Natural killer cell (primary cell): Measurements from ENCODE around the gene NEDD4. TPM values are rescaled to one million over a fixed set of nuclear protein-coding genes. Genes with fewer than 3 reads are reported as not detected.

Experiments
- ATAC-seq, 3 donors: fragments of 150-1000 bp in 2 of 3; fragments of 200-7000 bp in 1 of 3; cut with Tn5 transposase; 1 replicate in 1 of 3; 2 replicates in 2 of 3; pipeline ENCODE4 v1.10.0; 2021; ENCODE audit warnings: mild to moderate bottlenecking in 2 of 3, moderate library complexity in 2 of 3
- DNase-seq, 2 donors: peaks; one replicate each; pipeline versions ENCODE4 v3.0.0 to v3.0.0-alpha.2; 2013 to 2021; ENCODE audit warnings: mixed read lengths in 1 of 2
- H3K27ac ChIP-seq: one replicate; pipeline ENCODE4 v1.5.1; 2013; ENCODE audit warnings: mild to moderate bottlenecking, low read length
- H3K27me3 ChIP-seq: one replicate; pipeline ENCODE4 v1.6.1; 2013; ENCODE audit warnings: low read length; ENCODE audit not compliant: control insufficient read depth, insufficient read depth
- H3K36me3 ChIP-seq: one replicate; pipeline ENCODE4 v1.6.1; 2013; ENCODE audit warnings: low read length; ENCODE audit not compliant: control insufficient read depth, insufficient read depth
- H3K4me1 ChIP-seq: one replicate; pipeline ENCODE4 v1.6.1; 2013; ENCODE audit warnings: low read length; ENCODE audit not compliant: control insufficient read depth, insufficient read depth
- H3K4me3 ChIP-seq: one replicate; pipeline ENCODE4 v1.5.1; 2013; ENCODE audit warnings: low read length
- H3K9me3 ChIP-seq: one replicate; pipeline ENCODE4 v1.6.1; 2013; ENCODE audit warnings: low read length; ENCODE audit not compliant: control insufficient read depth, insufficient read depth
- H3K27ac Mint-ChIP-seq, 2 donors: one replicate each; pipeline ENCODE4 v1.8.0; 2022; ENCODE audit warnings: mild to moderate bottlenecking in 2 of 2, mixed read lengths in 2 of 2, moderate library complexity in 1 of 2
- H3K27me3 Mint-ChIP-seq, 2 donors: one replicate each; pipeline ENCODE4 v1.8.0; 2022; ENCODE audit warnings: low read depth in 2 of 2, mixed read lengths in 2 of 2
- H3K36me3 Mint-ChIP-seq: one replicate; pipeline ENCODE4 v1.8.0; 2022; ENCODE audit warnings: mixed read lengths
- H3K4me1 Mint-ChIP-seq, 2 donors: one replicate each; pipeline ENCODE4 v1.8.0; 2022; ENCODE audit warnings: mixed read lengths in 2 of 2
- H3K4me3 Mint-ChIP-seq: one replicate; pipeline ENCODE4 v1.8.0; 2022; ENCODE audit warnings: mild to moderate bottlenecking, moderate library complexity, mixed read lengths
- H3K9me3 Mint-ChIP-seq, 2 donors: one replicate each; pipeline ENCODE4 v1.8.0; 2022; ENCODE audit warnings: mixed read lengths in 2 of 2
- WGBS: methylation state at CpG from one replicate; pipeline ENCODE4 v1.1.7; 2013; ENCODE audit warnings: missing lambda C conversion rate; ENCODE audit not compliant: insufficient coverage; 5-methylcytosine and 5-hydroxymethylcytosine counted together
- intact Hi-C: fragments of 100-400 bp; cut with micrococcal nuclease; formaldehyde crosslinking; loops from one replicate; pipeline ENCODE4 v1.14.2; 2022
- total RNA-seq, 4 donors: library from RNA; stranded (reverse); fragments of 120-200 nt in 1 of 4; gene quantifications; one replicate each; pipeline versions ENCODE4 v1.2.3 to v1.2.4, GENCODE V29; 2013 to 2022
- TF ChIP-seq, protein P1 (sequence below): fragments of 200-600 bp; IDR thresholded peaks from one replicate; pipeline ENCODE4 v1.8.0; 2022; ENCODE audit warnings: antibody characterized with exemption

The NEDD4 gene
- 1 to 10 TPM; 6.9 to 9.1 (median 7.8) TPM for total RNA-seq
- 6.3 TPM for total RNA-seq (2013)

DNA sequence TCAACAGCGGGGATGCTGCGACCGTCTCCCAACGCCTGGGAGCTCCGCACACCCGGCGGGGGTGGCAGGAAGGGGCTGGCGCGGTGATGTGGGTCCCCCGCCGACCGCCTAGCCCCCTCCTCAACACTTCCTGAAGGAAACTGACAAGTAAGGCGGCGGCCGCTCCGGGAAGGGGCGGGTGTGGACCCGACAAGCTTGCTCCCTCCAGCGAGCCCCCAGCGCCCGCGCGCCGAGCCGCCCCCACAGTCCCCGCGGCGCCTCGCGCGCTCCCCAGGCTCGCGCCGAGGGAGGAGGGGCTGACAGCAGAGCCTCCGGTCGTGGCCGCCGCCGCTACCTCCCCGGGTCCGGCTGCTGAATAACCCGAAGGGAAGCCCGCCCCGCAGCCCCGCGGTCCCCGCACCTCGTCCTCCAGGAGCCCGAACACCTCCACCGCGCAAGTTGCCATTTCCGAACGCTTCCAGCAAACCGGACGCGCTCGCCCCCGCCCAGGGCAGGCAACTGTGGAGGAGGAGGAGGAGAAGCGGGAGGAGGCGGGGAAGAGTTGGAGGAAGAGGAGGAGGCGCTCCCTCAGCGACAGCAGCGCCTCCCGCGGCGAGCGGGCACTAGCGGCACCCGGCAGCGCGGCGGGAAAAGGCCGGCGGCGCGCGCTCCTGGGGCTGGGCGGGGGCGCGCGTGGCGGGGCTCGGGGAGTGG is at the start of gene NEDD4:
NEDD4 (minus strand) TSS at position 502 of the 693 bp plus-strand sequence; CDS start at position 445, 57 bp downstream.
- no peaks in the 10 kb centered on the region for H3K36me3 Mint-ChIP-seq

DNA sequence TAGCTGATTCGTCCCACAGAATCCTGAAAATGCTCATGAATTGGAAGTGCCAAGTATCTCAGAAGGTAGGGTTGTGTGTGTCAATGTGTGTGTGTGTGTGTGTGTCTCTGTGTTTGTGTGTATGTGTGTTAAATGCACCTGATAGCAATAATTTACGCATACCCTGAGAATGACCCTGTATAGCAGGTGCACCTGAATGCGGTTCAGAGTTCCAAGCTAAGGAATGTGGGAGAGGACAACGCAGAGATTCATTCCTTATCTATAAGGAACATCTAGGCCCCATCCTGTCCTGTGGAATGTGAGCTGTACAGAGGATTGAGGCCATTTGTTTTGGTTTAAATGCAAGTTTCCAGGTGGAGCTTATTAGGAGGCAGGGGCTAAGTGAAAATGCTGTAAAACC is 49.1 kb upstream of the NEDD4 start:
- TF ChIP-seq, protein P1, sequence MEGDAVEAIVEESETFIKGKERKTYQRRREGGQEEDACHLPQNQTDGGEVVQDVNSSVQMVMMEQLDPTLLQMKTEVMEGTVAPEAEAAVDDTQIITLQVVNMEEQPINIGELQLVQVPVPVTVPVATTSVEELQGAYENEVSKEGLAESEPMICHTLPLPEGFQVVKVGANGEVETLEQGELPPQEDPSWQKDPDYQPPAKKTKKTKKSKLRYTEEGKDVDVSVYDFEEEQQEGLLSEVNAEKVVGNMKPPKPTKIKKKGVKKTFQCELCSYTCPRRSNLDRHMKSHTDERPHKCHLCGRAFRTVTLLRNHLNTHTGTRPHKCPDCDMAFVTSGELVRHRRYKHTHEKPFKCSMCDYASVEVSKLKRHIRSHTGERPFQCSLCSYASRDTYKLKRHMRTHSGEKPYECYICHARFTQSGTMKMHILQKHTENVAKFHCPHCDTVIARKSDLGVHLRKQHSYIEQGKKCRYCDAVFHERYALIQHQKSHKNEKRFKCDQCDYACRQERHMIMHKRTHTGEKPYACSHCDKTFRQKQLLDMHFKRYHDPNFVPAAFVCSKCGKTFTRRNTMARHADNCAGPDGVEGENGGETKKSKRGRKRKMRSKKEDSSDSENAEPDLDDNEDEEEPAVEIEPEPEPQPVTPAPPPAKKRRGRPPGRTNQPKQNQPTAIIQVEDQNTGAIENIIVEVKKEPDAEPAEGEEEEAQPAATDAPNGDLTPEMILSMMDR = no peak
- Mint-ChIP-seq H3K27me3 (peaks cover 0 to 11% of the 10 kb centered on the region in 2 donors), H3K4me3 (no peak overlapping the region), H3K4me1 (peaks cover 23 to 28% of the 10 kb centered on the region in 2 donors), H3K36me3 (no peaks in the 10 kb centered on the region), H3K9me3 (no peaks in the 10 kb centered on the region), H3K27ac (peak overlapping the region in 1 of 2 donors; percentile 82)
- DNase-seq = no peak
- intact Hi-C loops = no loop called here
- Histone ChIP-seq H3K27ac (no peak overlapping the region), H3K4me1 (peaks cover 6% of the 10 kb centered on the region), H3K4me3 (no peak overlapping the region), H3K36me3 (no peaks in the 10 kb centered on the region), H3K27me3 (no peaks in the 10 kb centered on the region), H3K9me3 (no peaks in the 10 kb centered on the region)
- 97% methylated on average over 4 of the region's 4 CpGs for WGBS
- no peak for ATAC-seq

More for the DNA sequence above, at the start of gene NEDD4:
- H3K4me1 Mint-ChIP-seq = peaks cover 10 to 15% of the 10 kb centered on the region in 2 donors
- peaks cover 0 to under 1% of the 10 kb centered on the region in 2 donors for H3K27me3 Mint-ChIP-seq
- no peaks in the 10 kb centered on the region for H3K27me3 ChIP-seq
- peak within 1 kb of the TSS; percentile 91 for H3K4me3 ChIP-seq
- TF ChIP-seq, protein P1 = peak; percentile 34
- no peaks in the 10 kb centered on the region for H3K9me3 Mint-ChIP-seq
- H3K27ac Mint-ChIP-seq = peak within 1 kb of the TSS; percentile 15 to 80
- peaks cover 5% of the 10 kb centered on the region for H3K4me1 ChIP-seq
- H3K27ac ChIP-seq = no peak within 1 kb of the TSS
- WGBS = under 1% methylated on average over 83 of the region's 83 CpGs
- H3K4me3 Mint-ChIP-seq = peak within 1 kb of the TSS; percentile 95
- H3K9me3 ChIP-seq = no peaks in the 10 kb centered on the region
- H3K36me3 ChIP-seq = no peaks in the 10 kb centered on the region
- intact Hi-C loops = loop anchor here (10.0 kb wide), 1 partner anchor 252 kb away; the partner anchor contains the start of gene RFX7
- ATAC-seq (peak; percentile 86 to 91 (median 88)), DNase-seq (peak; percentile 64 to 85)

DNA sequence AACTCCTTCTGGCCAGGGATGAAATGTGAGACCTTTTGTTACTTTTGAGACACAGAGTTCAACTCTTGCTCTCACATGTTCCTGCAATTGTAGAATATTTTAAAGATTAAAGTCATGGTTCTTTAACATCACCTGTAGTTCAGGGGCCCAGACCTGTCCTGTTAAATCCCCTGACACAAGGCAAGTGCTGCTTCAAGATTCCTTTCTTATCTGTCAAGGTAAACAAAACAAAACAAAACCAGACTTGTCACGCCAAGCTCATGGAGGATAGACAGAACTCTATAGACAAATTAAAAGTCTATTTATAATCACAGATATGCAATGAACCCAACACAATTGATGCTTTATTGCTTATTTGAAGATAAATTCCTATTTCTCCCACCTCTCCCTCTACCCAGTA is 48.6 kb upstream of the NEDD4 start:
- no peaks in the 10 kb centered on the region for H3K9me3 ChIP-seq
- TF ChIP-seq, protein P1 = no peak
- Mint-ChIP-seq H3K4me1 (peaks cover 23 to 28% of the 10 kb centered on the region in 2 donors), H3K27me3 (peaks cover under 1 to 11% of the 10 kb centered on the region in 2 donors), H3K9me3 (no peaks in the 10 kb centered on the region), H3K36me3 (no peaks in the 10 kb centered on the region), H3K4me3 (no peak overlapping the region), H3K27ac (peak overlapping the region in 1 of 2 donors; percentile 82)
- no peak for ATAC-seq
- DNase-seq = no peak
- peaks cover 6% of the 10 kb centered on the region for H3K4me1 ChIP-seq
- WGBS = 100% methylated on average over 1 of the region's 1 CpG
- no peak overlapping the region for H3K4me3 ChIP-seq
- no peaks in the 10 kb centered on the region for H3K36me3 ChIP-seq
- H3K27me3 ChIP-seq = no peaks in the 10 kb centered on the region
- intact Hi-C loops = no loop called here
- H3K27ac ChIP-seq = no peak overlapping the region
